CD1c-positive myeloid dendritic cell (primary cell): Measurements from ENCODE around the gene YOD1.

Experiments used
- DNase-seq: peaks from one replicate; pipeline ENCODE4 v3.0.0-alpha.2; 2016; ENCODE audit errors: extremely low spot score

Gene YOD1

DNA sequence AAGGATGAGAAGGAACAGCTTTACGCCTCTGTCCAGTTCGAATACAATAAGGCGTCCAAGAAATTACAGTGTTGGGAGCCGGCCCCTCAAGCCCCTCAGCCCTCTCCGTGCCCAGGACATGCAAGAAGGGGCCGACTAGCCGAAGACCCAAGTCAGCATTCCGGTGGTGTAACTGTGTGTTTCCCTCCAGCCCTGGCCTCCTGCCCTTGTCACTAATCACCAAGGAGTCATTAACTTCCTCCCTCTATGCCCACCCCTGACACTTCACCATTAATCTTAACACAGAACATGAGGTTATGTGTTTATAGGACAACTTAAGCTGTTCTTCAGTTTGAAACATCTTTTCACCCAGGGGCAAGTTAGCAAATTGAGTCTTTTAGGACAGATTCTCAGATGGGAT lies 21.2 kb upstream of the YOD1 start:
- no peak for DNase-seq

DNA sequence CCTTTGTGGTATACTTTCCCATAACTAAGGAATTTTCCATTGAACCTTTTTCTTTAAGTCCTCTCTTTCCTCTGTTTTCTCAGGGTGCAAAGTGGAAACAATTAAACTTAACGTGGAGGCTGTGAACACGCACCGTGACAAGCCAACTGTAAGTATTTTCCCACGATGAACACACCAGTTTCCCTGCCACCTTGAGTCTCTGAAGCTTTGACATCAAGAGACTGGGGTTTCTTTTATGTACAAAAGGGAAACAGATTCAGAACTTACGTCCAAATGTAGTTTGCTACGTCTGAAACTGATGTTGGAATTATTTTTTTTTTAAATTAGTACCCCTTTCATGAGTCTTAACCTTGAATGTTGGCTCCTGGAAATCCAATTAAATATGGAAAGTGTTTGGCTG lies 20.4 kb upstream of the YOD1 start:
- DNase-seq, result no peak

DNA sequence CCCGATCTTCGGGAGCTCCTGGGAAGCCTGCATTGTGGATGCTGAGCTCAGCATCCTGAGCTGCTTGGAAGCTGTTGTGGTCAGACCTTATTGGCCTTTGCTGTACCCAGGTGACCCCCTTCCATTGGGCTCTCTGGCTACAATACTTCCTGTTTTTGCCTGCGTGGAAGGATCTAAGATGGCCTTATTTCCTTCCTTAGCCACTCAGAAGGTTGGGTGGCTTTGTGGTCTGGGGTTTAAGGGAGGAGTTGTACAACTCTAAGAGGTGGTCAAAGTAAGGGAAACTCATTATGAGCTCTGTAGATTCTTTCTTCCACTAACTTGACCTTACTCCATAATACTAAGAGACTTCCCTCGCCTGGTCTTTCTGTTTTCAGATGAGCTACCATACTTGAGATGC lies 19.8 kb upstream of the YOD1 start:
- no peak for DNase-seq

DNA sequence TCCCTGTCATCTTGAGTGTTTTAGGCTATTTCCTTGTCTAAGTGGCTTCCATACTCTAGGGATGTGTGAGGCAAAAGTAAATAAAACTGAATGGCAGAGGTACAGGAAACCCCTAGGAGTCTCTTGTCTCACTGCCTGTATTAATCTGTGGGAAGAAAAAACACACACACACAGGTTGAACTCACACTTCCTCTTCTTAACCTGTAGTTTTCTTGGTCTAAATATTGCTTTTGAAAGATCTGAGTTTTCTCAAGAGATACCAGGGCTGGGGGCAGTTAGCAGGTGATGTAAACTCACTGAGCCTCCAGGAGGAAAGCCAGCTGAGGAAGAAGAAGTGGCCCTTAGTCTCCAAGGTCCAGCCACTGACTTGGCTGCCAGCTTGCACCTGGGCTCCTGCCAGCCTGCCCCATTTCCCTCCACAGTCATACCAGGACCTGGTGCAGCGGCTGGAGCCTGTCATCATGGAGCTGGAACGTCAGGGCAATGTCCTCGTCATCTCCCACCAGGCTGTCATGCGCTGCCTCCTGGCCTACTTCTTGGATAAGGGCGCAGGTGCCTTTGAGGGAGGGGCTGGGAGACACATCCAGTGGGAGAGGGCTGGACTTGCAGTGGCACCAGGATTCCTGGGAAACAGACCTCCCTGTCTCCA lies 19.0 kb upstream of the YOD1 start:
- DNase-seq, result no peak

DNA sequence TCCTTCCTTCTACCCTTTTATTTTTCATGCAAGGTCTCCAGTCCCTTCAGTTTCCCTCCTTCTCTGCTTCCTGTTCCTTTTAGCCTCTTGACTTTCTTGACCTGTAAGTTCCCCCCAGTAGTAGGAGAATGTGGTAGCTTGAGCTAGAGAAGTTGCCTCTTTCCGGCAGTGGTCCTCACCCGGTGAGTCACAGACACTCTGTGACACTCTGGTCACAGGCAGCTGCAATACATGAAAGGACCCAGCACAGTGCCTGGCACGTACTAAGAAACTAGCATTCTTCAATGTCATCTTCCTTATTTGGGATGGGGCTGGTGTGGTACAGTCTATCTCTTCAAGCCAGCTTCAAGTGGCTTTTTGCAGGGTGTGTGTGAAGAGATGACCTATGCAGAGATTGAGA lies 18.1 kb upstream of the YOD1 start:
- DNase-seq, result no peak

DNA sequence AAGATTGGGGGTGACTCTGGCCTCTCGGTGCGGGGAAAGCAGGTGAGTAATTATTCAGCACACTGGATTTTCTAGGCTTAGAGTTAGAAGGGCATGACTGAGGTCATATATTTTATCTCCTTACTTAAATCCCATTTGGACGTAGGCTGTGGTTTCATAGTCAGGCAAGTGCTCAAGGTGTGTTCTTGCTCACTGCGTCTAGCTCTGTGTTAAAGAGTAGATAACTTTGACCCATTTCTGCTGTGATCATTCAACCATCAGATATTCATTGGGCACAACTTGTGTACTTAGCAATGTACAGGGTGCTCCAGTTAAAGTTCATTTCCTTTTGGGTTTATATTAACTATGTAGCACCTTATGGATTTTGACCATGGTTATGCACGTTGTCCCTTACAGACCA lies 16.7 kb upstream of the YOD1 start:
- no peak for DNase-seq

DNA sequence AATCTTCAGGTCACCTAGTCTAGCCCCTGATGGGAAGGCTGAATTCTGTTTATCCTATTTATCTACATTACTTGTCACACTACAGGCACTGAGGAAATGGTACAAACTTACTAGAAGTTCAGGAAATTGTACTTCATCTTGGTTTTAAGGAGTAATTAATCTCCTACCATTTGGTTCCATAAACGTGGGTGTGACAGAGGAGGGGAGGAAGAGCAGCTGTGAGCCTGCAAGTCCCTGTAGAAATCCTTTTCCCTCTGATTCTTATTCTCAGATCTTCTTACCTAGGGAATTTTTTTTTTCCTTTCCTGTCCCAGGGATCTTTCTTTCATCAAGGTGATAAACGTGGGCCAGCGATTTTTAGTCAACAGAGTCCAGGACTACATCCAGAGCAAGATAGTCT lies 16.2 kb upstream of the YOD1 start:
- no peak for DNase-seq

DNA sequence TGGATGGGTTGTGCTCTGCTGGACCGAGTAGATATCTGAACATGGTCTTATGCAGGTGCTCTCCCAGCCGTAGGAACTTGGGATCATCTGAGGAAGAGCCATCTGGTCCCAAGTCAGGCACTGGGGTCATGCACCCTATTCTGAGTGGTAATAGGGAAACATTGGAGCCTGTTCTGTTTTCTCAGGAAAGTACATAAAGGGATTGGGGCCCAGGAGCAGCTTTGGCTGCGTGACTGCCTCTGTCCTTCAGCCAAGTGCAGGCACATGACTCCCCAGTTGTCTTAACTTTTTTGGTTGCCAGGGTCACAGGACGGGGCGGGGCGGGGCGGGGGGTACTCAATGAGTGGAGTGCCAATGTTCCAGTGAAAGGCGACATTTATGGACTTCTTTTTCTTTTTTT lies 13.6 kb upstream of the YOD1 start:
- DNase-seq, result no peak

DNA sequence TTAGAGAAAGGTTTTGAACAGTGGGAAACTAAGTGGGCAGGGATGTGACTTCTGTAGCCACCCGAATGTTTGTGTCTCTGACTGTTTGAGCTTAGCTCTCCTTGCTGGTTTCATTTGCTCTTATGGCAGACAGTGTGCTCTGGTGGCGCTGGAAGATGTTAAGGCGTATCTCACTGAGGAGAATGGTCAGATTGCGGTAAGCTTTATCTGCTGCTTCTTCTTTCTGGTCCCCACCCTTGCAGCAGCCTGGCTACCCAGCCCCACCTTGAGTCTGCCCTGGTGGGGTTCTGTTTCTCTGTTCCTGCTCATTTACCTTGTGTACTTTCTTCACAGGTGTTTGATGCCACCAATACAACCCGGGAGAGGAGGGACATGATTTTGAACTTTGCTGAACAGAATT lies 12.0 kb upstream of the YOD1 start:
- DNase-seq, result no peak

DNA sequence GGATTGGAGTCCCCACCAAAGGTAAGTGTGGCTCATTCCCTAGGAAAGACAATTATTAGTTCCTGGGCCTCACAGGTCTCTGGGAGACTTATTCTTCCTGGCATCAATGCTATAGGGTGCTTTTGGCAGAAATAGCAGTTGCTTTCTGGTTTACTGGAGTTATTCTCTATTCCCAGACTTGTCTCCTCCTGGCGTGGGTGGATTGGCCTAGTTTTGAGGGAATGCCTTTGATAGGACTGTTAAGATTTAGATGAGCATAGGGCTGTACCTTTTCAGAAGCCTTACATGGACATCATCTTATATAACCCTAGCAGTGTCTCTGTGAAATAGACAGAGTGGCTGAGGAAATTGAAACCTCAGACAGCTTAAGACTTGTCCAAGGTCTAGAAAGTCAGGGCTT lies 11.1 kb upstream of the YOD1 start:
- no peak for DNase-seq

DNA sequence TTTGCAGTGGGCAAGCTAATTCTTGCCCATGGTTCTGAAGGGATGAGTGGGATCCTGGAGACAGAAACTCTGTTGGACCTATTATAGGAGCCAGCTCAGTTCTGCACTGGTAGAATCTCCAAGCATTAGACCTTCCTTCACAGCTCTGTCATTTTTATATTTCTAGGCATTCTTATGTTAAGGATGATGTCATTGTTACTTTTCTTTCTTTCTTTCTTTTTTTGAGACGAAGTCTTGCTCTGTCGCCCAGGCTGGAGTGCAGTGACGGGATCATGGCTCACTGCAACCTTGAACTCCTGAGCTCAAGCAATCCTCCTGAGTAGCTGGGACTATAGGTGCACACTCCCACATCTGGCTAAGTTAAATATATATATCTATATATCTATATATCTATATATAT lies 9.6 kb upstream of the YOD1 start:
- DNase-seq, result no peak

DNA sequence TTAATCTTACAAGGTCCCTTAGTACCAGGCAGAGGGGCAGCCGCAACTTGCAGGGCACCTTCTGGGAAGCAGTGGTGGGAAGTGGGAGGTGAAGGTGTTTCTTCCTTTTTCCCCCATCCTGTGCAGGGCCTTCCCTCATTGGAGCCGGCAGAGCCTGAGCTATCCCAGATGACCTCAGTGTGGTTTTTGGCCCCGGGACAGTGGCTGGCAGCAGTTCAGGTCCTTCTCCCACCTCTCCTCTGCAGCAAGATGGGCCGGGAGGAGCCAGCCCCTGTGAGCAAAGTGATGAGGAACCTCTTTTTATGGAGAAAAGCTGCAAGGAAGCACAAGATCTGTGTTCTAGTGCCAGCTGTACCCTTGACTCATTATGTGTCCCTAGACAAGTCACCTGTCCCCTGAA lies 8.9 kb upstream of the YOD1 start:
- DNase-seq, result no peak

DNA sequence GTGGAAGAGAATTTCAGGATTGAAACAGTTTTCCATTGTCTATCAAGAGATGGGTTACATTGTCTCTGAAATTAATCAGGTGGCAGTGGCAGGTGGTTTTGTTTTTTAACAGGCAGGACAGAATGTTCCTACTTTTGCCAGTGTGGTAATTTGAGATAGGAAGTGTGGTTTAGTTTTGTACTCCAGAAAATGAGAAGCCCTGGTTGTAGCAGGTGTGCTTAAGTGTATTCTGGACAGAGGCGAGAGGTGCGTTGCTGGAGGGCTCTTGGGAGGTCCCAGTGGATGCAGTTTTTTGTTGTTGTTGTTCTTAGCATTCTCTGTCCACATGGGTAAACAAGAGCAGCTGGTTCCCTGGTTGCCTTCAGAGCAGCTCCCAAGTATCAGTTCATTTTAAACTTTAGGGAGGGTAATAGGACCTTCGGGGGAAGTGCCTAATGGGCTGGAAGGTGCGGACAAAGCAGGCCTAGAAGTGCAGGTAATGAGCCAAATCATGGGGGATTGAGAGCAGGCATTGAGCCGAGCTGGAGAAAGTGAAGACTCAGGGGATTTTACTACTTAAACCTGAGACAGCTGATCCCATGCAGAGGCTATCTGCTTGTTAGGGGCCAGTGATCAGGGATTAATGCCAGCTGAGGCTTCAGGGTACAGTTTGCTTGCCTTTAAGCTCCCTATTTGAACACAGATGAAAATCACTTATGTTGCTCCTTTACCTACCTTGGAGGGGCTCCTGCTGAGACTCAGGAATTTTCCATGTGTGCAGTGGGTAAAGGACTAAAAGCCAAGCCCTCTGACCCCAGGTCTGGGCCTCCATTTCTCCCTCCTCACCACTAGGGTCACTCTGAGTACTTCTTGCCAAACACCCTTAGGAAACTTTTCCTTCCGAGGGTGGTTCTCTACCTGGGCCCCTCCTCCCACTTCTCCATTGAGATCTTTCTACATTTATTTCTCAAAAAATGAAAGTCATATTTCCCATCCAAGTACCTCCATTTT lies 8.2 kb upstream of the YOD1 start:
- DNase-seq, result no peak

DNA sequence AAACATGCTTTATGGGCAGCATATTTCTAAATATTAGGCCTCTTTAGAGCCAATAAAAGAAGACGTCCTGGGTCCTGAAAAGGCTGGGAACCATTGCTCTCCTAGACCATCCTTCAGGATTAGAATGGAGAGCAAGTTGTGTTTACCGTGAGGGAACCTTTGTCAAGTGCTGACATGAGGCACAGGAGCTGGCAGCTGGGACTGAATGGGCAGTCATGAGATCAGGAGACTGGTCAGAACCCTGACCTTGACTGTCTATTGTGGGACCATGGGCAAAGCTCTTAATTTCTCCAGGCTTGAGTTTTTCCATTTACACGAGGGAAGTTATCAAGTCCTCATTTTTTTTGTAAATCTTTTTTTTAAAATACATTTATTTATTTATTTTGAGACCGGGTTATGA lies 7.2 kb upstream of the YOD1 start:
- no peak for DNase-seq

DNA sequence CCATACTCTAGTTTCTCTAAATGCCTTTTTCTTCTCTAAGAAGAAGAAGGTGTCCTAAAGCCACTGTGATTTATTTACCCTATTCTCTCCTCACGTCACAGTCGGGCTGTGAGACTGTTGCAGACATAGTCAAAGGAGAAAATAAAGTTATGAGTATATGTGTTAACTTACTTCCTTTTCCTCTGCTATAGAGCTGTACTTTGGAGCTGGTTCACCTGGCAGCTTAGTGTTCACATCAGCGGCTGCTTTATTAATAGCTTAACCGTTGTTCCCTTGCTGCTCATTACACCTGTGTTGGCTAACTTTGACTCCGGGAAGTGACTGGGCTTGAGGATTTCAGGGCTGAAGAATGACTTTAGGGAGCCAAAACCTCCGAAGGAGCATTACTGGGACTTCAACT lies 5.7 kb upstream of the YOD1 start:
- DNase-seq, result no peak

DNA sequence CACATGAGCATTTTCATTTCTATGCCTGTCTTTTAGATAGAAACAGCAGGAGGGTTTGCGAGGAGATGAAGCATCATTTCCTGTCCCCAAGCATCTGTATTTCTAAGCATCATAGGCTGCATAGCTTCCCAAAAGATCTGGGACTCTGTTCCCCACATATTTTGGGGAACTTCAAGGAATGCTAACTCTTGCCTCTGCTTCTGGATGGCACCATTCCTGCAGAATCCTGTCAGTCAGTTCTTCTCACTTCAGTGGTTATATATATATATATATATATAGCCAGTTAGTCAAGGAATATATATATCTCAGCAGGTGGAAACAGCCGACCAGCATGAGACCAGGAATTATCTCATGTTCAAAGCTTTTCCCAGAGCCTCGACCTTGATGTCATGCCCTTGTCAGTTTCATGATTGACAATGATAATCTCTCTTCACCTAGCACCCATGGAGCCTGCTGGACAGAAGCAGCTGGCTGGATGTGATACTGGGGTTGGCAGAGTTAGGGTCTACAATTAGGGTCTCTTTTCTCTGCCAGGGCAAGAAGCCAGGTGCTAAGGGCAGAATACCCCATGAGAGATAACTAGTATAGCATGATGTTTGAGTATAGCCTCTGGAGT lies 4.5 kb upstream of the YOD1 start:
- no peak for DNase-seq

DNA sequence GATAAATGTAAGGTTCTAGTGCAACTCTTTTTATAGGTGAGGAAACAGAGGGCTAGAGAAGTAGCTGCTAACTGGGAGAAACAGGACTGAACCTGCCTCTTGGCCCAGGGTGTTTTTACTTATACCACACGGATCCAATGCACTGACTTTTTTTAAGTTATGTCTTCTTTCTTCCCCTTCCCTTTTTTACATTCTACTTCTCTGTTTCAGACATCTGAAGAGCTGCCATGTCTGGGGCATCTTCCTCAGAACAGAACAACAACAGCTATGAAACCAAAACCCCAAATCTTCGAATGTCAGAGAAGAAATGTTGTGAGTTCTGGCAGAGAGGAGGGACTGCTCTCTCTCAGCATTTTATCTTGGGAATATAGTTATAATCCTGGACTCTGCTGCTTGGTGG lies 3.5 kb upstream of the YOD1 start:
- no peak for DNase-seq

DNA sequence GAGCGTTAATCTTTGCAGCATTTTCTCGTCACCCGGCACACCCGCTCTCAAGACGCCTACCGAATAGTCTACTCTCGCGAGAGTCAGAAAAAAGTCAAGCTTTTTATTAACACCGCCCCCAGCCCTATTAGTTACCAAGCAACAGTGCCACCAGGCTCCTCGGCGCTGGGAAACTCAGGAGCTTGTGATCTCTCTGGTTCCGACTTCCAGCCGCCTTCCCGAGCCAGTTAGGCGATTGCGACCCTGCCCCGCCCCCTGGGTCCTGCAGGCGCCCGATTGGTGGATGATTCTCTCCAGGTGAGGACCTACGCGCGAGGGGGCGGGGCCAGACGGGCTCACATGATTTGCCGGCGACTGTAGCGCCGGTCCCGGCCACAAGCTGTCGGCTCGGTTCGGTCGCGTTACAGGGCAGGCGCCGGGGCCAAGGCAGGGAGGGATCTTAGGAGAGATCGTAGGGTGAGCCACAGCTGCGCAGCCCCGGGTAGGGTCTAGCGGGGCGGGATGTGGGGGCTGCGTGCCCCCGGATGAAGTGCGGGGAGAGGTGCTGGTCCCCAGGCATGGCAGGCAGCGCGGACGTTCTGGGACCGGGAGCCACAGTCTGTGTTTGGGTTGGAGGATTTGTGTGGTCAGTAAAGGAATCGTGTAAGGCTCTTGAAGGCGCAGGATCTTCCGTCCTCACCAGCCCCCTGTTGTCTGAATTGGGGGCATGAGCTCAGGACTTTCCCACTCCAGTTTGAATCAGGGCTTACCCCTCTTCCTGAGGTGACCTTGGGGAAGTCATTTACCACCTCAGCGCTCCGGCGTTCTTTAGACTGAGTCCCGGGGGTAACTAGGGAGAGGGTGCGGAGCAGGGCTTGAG lies 2.1 kb upstream of the YOD1 start, which contains the start of gene PFKFB2:
TSS of gene PFKFB2 (plus strand) at position 365 of the 859 bp plus-strand sequence. CDS start 1,443 bp downstream, outside the sequence.
- peak; percentile 97 for DNase-seq

DNA sequence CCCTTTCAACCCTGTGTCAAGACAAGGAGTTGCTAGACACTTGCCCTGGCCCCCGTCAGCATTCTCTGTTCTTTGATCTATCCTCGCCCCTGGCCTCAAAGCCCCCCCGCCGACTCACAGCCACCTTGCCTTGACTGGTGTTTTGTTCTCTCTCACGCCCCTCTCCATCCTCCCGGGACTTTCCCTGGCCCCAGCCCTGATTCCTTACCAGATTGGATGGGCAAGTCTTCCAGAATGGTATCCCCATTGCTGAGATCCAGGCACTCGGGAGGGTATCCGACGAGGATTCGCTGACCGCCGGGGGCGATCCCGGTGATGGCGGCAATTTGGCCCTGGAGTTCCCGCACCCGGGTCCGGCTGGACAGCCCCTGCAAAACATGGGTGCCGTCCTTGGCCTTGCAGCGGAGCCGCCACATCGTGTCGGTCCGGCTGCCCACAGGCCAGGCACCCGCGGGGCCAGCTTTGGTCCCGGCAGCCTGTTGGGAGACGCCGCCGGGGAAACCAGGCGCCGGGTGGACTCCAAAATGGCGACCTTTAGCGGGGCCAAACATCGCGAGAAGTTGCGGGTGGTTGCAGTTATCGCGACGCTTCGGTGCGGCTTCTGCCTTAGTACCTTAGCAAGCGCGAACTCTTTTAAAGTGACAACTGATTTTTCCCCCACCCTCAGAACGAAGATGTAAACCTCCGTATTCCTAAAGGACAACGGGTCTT lies 373 bp downstream of the YOD1 start:
- peak; percentile 97 for DNase-seq

DNA sequence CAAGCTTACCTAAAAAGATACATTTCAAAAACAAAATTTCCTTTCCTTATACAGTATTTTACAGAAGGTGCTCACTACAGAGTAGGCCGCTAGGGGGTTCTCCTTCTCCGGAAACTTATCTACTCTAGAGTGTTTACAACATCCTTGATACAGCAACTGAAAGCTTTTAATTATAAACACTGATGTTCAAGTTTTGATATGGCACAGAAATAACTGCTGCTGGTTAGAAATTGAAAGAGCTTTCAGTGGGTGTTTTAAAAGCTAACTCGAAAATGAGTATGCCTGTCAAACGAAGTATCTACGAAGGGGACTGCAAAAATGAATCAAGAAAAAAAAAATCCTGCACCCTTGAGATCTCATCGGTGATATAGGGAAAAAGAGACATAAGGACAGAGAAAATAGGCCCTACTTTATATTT lies 1.0 kb downstream of the YOD1 start:
- peak; percentile 73 for DNase-seq

DNA sequence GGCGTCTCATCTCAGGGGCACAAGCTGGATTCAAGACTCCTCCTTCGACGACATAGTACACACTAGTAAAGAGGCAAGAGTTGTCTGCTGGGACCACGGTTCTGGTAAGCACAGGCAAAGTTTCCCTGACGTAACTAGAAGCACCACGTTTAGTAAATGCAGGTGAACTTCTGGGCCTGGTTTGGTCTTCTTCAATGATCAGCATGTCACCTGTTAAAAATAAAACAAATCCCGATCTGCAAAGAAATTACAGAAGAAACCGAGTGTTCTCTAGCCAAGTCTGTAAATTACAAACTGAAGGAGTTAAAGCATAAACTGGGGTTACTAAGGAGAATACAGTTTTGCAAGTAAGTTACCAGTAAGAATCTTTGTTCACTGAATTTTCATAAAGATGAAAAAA lies 1.5 kb downstream of the YOD1 start:
- DNase-seq, result no peak
